HG03378 (cell line): ENCODE measurements around the gene SARS1.
"Not testable (repeated sequence)": the region's sequence is repeated elsewhere in the genome, so short reads cannot be mapped to it uniquely, and the experiment has no call there.

ENCODE experiments used
- ATAC-seq: cut with Tn5 transposase; IDR thresholded peaks from one replicate; pipeline ENCODE4 v1.9.1; 2021; ENCODE audit warnings: mild to moderate bottlenecking, moderate library complexity; ENCODE audit not compliant: unreplicated experiment

SARS1 gene

GRCh38 chr1:109213824-109214693, at the start of gene SARS1:
TSS of gene SARS1 (plus strand) at chr1:109213918. CDS start at chr1:109213993, 75 bp downstream.
- ATAC-seq: peak; percentile 66

DNA sequence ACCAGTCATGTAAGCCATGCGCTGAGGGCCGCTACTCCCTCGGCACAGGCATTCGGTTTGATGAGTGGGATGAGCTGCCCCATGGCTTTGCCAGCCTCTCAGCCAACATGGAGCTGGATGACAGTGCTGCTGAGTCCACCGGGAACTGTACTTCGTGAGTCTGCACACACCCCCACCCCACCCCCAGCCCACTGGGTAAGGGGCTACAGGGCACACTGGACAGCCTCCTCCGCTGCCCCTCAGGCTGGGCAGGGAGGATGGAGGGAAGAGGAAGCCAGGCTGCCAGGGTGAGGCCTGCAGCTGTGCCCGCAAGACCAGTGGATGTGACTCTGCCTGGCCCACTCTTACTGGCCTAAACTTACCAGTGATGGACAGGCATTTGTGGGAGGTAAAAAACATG, 49.2 kb upstream of the SARS1 start:
- ATAC-seq: no peak

GRCh38 chr1:109167001-109167506, 46.7 kb upstream of the SARS1 start:
- peak; percentile 50 for ATAC-seq

GRCh38 chr1:109170035-109170764, 43.5 kb upstream of the SARS1 start:
- no peak for ATAC-seq

DNA sequence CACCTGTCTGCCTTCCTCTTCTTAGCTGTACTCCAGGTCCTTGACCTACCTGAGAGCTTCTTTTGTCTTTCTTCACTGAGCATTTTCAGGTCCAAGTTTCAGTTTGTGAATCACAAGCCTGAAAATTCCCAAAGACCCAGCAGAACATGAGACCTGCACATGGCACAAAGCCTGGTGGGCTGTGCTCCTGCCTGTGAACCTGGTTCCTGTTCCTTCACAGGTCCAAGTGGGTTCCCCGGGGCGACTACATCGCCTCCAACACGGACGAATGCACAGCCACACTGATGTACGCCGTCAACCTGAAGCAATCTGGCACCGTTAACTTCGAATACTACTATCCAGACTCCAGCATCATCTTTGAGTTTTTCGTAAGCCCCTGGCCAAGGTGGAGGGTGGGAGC, 42.1 kb upstream of the SARS1 start:
- ATAC-seq: no peak

GRCh38 chr1:109176349-109176748, 37.4 kb upstream of the SARS1 start:
- ATAC-seq: not testable (repeated sequence)

DNA sequence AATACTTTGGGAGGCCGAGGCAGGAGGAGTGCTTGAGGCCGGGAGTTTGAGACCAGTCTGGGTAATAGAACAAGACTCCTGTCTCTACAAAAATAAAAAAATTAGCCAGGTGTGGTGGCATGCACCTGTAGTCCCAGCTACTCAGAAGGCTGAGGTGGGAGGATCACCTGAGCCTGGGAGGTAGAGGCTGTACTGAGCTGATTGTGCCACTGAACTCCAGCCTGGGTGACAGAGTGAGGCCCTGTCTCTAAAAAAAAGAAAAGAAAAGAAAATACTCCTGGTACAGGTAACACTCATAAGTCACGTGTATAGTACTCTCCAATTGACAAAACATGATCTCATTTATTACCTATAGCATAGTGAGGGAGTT, 33.0 kb upstream of the SARS1 start:
- ATAC-seq: not testable (repeated sequence)

DNA sequence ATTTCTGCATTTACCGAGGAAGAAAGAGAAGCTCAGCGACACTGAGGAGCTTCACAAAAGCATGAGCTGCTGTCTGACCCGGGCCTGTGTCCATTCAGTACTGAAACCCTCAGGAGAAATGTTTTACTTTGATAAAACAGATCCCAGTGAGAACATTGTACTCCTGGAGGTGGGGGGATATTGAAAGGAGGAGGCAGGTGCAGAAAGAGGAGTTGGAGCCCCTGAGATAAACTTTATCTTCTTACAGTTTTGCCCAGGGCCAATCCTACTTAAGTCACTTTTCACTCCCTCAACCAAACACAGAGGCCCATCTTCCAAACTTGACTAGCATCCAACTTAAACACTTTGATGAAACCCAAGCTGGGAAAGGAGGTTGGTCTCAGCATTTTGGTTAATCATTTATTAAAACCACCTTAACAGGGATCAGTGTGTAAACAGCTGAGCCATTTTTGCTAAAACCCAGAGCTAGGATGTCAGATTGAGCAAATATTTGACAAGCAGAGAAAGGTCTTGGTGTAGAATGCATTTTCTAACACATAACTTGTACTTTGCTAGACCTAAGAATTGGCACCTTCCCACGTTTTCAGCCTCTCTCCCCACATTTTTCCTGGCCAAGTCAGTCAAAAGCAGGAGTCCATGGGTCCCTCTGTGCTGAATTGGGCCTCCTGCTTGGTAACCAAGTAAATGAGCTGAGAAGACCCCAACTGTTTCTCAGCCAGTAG, 32.5 kb upstream of the SARS1 start:
- no peak for ATAC-seq

- ATAC-seq: no peak
Measured at GRCh38 chr1:109181807-109182163, 31.9 kb upstream of the SARS1 start.

GRCh38 chr1:109183058-109183738, 30.5 kb upstream of the SARS1 start:
- ATAC-seq: no peak

GRCh38 chr1:109184687-109185086, 29.0 kb upstream of the SARS1 start:
- ATAC-seq: no peak

DNA sequence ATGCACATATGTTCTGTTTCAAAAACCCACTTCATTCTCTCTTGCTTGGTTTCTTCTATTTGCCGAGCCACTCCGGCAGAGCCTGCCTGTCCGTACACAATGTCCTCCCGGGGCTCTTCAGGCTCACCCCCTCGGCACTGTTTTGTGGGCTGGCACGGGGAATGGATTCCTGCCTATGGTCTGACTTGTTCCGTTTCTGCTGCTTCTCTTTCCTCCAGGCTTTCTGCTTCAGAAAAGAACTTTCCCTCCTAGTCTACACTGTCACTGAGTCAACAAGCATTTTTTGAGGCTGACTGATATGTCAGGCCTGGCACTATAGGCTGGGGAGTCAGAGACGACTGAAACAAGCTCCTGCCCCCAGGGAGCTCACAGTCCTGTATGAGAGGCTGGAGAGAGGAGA, 28.4 kb upstream of the SARS1 start:
- ATAC-seq: no peak

DNA sequence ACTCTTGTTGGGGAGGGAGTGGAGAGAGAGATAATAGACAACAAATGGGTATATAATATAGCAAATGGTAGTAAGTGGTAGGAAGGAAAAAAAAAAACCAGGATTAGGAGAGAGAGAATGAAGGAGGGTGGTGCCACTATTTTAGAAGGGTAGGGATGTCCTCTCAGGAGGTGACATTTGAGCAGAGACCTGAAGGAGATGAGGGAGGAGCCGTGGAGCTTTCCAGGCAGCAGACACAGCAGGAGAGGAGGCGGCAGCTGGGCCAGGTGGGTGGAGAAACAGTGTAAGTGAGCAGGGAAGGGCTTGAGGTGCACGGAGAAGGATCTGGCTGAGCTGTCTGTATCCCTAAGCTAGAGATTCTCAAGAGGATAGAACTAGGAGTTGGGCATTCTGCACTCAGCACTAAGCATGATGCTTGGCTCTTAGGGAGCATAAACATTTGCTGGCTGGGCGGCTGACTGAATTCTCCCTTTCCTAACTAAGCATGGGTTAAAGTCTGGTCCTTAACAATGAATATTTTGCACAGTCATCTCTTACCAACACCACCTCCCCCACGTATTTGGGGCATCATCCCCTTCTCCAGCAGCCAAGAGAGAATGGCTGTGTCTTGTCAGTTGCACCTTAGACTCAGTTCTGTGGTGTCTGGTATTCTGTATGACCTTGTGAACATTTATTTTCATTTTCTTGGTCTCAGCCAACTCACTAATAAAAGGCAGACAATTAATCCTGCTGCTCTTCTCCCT, 27.6 kb upstream of the SARS1 start:
- no peak for ATAC-seq

GRCh38 chr1:109186733-109187086, 27.0 kb upstream of the SARS1 start:
- ATAC-seq: no peak

DNA sequence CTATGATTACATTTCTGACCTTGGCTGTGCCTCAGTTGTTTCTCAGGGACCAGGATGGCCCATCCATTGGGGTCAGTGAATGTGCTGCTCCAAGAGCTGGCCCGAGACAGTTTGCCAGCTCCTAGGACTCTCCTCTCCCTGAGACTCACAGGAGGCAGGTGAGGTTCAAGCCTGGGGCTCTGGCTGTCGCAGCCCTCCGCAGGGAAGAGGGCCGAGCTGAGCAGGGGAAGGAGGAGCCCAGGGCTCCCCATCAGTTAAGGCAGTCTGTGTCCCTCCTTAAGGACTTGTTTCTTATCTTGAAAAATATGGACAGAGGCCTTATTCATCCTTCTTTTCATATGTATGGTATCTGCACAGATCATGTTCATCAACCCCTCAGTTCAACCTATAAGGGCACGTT, 26.6 kb upstream of the SARS1 start:
- no peak for ATAC-seq

- ATAC-seq: no peak
Measured at GRCh38 chr1:109188200-109188599, 25.5 kb upstream of the SARS1 start.

DNA sequence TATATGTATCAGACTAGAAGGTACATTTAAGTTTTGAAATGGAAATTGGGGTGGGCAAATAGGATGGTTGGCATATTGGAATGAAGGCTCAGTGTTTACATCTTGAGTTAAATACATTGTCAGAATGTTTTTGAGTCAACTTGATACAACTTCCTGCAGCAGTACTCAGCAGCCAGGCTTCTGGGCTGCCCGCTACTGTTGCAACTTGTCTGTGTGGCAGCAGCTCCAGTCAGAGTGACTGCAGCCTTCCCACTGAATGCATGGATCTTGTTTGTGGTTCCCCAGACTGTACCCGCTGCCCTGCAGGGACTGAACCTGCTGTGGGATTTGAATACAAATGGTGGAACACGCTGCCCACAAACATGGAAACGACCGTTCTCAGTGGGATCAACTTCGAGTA, 24.9 kb upstream of the SARS1 start:
- ATAC-seq: no peak

DNA sequence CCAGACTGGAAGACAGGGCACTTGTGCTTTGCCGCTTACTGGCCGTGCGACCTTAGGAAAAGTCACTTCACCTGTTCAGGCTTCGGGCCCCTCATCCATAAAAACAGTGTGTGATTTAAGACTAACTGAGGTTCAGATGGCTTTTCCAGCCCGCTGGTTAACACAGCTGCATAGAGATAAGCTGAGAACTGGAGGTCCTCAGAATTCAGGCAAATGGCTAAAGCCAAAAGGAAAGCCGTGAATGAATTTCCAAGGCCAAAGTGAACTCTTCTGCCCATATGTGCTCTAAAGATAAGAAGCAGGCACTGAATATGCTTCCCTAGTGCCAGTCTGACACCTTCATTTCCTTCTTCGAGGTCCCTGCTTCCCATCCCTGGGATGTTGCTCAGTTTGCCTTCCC, 23.5 kb upstream of the SARS1 start:
- no peak for ATAC-seq

- no peak for ATAC-seq
Measured at GRCh38 chr1:109191377-109191776, 22.3 kb upstream of the SARS1 start.

DNA sequence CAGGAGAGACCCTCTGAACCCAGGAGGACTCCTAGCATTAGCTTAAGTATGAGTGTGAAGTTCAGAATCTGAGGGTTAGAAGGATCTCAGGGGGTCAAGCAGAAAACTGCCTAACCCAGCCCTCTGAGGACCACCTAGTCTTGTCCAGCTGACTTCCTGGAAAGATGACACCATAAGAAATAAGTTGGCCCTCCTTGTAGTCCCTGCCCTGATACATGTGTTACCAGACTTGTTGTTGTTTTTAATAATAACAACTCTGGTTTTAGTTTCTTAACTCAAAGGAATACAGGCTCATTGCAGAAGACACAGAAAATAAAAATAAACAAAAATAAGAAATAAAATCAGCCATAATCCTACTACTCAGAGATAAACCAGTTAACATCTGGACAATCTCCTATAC, 21.8 kb upstream of the SARS1 start:
- ATAC-seq: no peak
